Activated CD4-positive, alpha-beta T cell treated with anti-CD3 and anti-CD28 coated beads, Interleukin-2, amount 10 ng/mL, durations not matched to agents 7 days and 5 days (primary cell): ENCODE measurements around the gene CNTFR. TPM values are rescaled to one million over a fixed set of nuclear protein-coding genes. Genes with fewer than 3 reads are reported as not detected.

Source experiments
- CTCF ChIA-PET: fragments of 350-600 bp; sonication (Branson Sonifier 250); formaldehyde crosslinking; loops from one replicate; lab custom pipeline; 2021; ENCODE audit warnings: antibody characterized with exemption; lab: Charles Lee
- POLR2A ChIA-PET: fragments of 350-600 bp; sonication (Branson Sonifier 250); formaldehyde crosslinking; loops from one replicate; lab custom pipeline; 2021; ENCODE audit warnings: antibody characterized with exemption; lab: Charles Lee
- DNase-seq: peaks from one replicate; pipeline ENCODE4 v3.0.0-alpha.2; 2020
- H3K27ac Mint-ChIP-seq: one replicate; pipeline ENCODE4 v1.8.0; 2021; ENCODE audit warnings: mild to moderate bottlenecking, moderate library complexity, mixed read lengths
- H3K27me3 Mint-ChIP-seq: one replicate; pipeline ENCODE4 v1.8.0; 2021; ENCODE audit warnings: mixed read lengths
- H3K36me3 Mint-ChIP-seq: one replicate; pipeline ENCODE4 v1.8.0; 2021; ENCODE audit warnings: low read depth, mixed read lengths
- H3K4me1 Mint-ChIP-seq: one replicate; pipeline ENCODE4 v1.8.0; 2021; ENCODE audit warnings: mixed read lengths
- H3K4me3 Mint-ChIP-seq: one replicate; pipeline ENCODE4 v1.8.0; 2021; ENCODE audit warnings: mild to moderate bottlenecking, moderate library complexity, mixed read lengths
- H3K9me3 Mint-ChIP-seq: one replicate; pipeline ENCODE4 v1.8.0; 2021; ENCODE audit warnings: mixed read lengths
- total RNA-seq, 2 experiments: library from RNA; stranded (reverse); gene quantifications; one replicate each; pipeline ENCODE4 v1.2.3, GENCODE V29; 2021

CNTFR gene
- total RNA-seq, 2 experiments from 2014 or later: not detected

- H3K27ac Mint-ChIP-seq: peak overlapping the region; percentile 96
- peaks cover 23% of the 10 kb centered on the region for H3K4me1 Mint-ChIP-seq
- peaks cover 15% of the 10 kb centered on the region for H3K36me3 Mint-ChIP-seq
- POLR2A ChIA-PET: no interaction called here
- peak; percentile 79 for DNase-seq
- H3K4me3 Mint-ChIP-seq: peak overlapping the region; percentile 92
- CTCF ChIA-PET: interaction anchor here (1.0 to 8.2 kb wide), 3 partner anchors 9 to 52 kb away, joined by 3 to 60 read pairs (median 5); partner anchors contain the start of gene SIGMAR1
- no peaks in the 10 kb centered on the region for H3K9me3 Mint-ChIP-seq
- H3K27me3 Mint-ChIP-seq: no peaks in the 10 kb centered on the region
These were observed 23.4 kb upstream of the CNTFR start for GRCh38 chr9:34612788-34613390.

- CTCF ChIA-PET: interaction anchor here (0.7 to 8.2 kb wide), 6 partner anchors 8 to 166 kb away, joined by 3 to 60 read pairs (median 3); partner anchors contain the start of genes ARID3C, DCTN3 and SIGMAR1
- Mint-ChIP-seq H3K27me3 (no peaks in the 10 kb centered on the region), H3K4me3 (peak within 1 kb of the TSS; percentile 92), H3K9me3 (no peaks in the 10 kb centered on the region), H3K27ac (peak within 1 kb of the TSS; percentile 96), H3K4me1 (peaks cover 23% of the 10 kb centered on the region), H3K36me3 (peaks cover 13% of the 10 kb centered on the region)
- DNase-seq: peak; percentile 83
- POLR2A ChIA-PET: no interaction called here
These were observed 22.6 kb upstream of the CNTFR start, which contains the start of gene RPP25L for GRCh38 chr9:34611811-34612787. RPP25L (minus strand) TSS chr9:34612097; CDS start chr9:34611296, 801 bp downstream.

- H3K9me3 Mint-ChIP-seq: no peaks in the 10 kb centered on the region
- ChIA-PET POLR2A (no interaction called here), CTCF (interaction anchor here (1.0 to 8.2 kb wide), 4 partner anchors 9 to 155 kb away, joined by 3 to 60 read pairs (median 3); partner anchors contain the start of genes DCTN3 and SIGMAR1)
- H3K36me3 Mint-ChIP-seq: peaks cover 7% of the 10 kb centered on the region
- no peak for DNase-seq
- H3K4me3 Mint-ChIP-seq: peak overlapping the region; percentile 92
- H3K4me1 Mint-ChIP-seq: peaks cover 23% of the 10 kb centered on the region
- H3K27me3 Mint-ChIP-seq: no peaks in the 10 kb centered on the region
- peak overlapping the region; percentile 96 for H3K27ac Mint-ChIP-seq
These were observed 21.8 kb upstream of the CNTFR start for GRCh38 chr9:34611251-34611810.

- H3K4me1 Mint-ChIP-seq: peaks cover 23% of the 10 kb centered on the region
- H3K27ac Mint-ChIP-seq: no peak overlapping the region
- no peaks in the 10 kb centered on the region for H3K9me3 Mint-ChIP-seq
- DNase-seq: no peak
- no peaks in the 10 kb centered on the region for H3K27me3 Mint-ChIP-seq
- ChIA-PET POLR2A (no interaction called here), CTCF (interaction anchor here (0.6 to 8.2 kb wide), 4 partner anchors 9 to 124 kb away, joined by 3 to 60 read pairs (median 3); partner anchors contain the start of genes DCTN3 and SIGMAR1)
- peaks cover 3% of the 10 kb centered on the region for H3K36me3 Mint-ChIP-seq
- H3K4me3 Mint-ChIP-seq: peak overlapping the region; percentile 92
These were observed 21.1 kb upstream of the CNTFR start for GRCh38 chr9:34610434-34611206.

- CTCF ChIA-PET: interaction anchor here (0.9 to 1.9 kb wide), 3 partner anchors 16 to 59 kb away, joined by 4 to 6 read pairs (median 4); no protein-coding TSS in a partner anchor
- Mint-ChIP-seq H3K27me3 (peaks cover 7% of the 10 kb centered on the region), H3K4me1 (peaks cover 15% of the 10 kb centered on the region), H3K9me3 (no peaks in the 10 kb centered on the region), H3K4me3 (no peak overlapping the region), H3K36me3 (no peaks in the 10 kb centered on the region), H3K27ac (no peak overlapping the region)
- POLR2A ChIA-PET: no interaction called here
- no peak for DNase-seq
These were observed 17.8 kb upstream of the CNTFR start for GRCh38 chr9:34607331-34607730.

GRCh38 chr9:34606905-34607304, 17.4 kb upstream of the CNTFR start:
- no peak for DNase-seq
- Mint-ChIP-seq H3K36me3 (no peaks in the 10 kb centered on the region), H3K9me3 (no peaks in the 10 kb centered on the region), H3K27ac (no peak overlapping the region), H3K4me1 (peaks cover 13% of the 10 kb centered on the region), H3K4me3 (no peak overlapping the region), H3K27me3 (peaks cover 7% of the 10 kb centered on the region)
- ChIA-PET POLR2A (no interaction called here), CTCF (interaction anchor here (0.9 to 1.9 kb wide), 3 partner anchors 16 to 59 kb away, joined by 4 to 6 read pairs (median 4); no protein-coding TSS in a partner anchor)

GRCh38 chr9:34606190-34606589, 16.7 kb upstream of the CNTFR start:
- CTCF ChIA-PET: interaction anchor here (1.8 to 1.9 kb wide), 2 partner anchors 28 to 58 kb away, joined by 4 to 6 read pairs; no protein-coding TSS in a partner anchor
- Mint-ChIP-seq H3K27me3 (peaks cover 8% of the 10 kb centered on the region), H3K4me3 (no peak overlapping the region), H3K9me3 (no peaks in the 10 kb centered on the region), H3K36me3 (no peaks in the 10 kb centered on the region), H3K4me1 (peaks cover 8% of the 10 kb centered on the region), H3K27ac (no peak overlapping the region)
- no peak for DNase-seq
- POLR2A ChIA-PET: no interaction called here

GRCh38 chr9:34603610-34604231, 14.2 kb upstream of the CNTFR start:
- H3K4me1 Mint-ChIP-seq: no peaks in the 10 kb centered on the region
- no peaks in the 10 kb centered on the region for H3K36me3 Mint-ChIP-seq
- H3K27ac Mint-ChIP-seq: no peak overlapping the region
- no peaks in the 10 kb centered on the region for H3K9me3 Mint-ChIP-seq
- ChIA-PET CTCF (interaction anchor here (0.6 to 3.4 kb wide), 20 partner anchors 10 to 257 kb away, joined by 3 to 12 read pairs (median 4); partner anchors contain the start of genes DCTN3 and GALT), POLR2A (no interaction called here)
- H3K4me3 Mint-ChIP-seq: no peak overlapping the region
- peaks cover 8% of the 10 kb centered on the region for H3K27me3 Mint-ChIP-seq
- peak; percentile 85 for DNase-seq

- H3K36me3 Mint-ChIP-seq: no peaks in the 10 kb centered on the region
- ChIA-PET POLR2A (no interaction called here), CTCF (interaction anchor here (0.6 to 3.4 kb wide), 7 partner anchors 10 to 32 kb away, joined by 3 to 12 read pairs (median 9); partner anchors contain the start of gene DCTN3)
- no peak for DNase-seq
- peaks cover 14% of the 10 kb centered on the region for H3K27me3 Mint-ChIP-seq
- H3K27ac Mint-ChIP-seq: no peak overlapping the region
- no peak overlapping the region for H3K4me3 Mint-ChIP-seq
- no peaks in the 10 kb centered on the region for H3K4me1 Mint-ChIP-seq
- H3K9me3 Mint-ChIP-seq: no peaks in the 10 kb centered on the region
These were observed 12.5 kb upstream of the CNTFR start for GRCh38 chr9:34601937-34602573.

GRCh38 chr9:34600908-34601307, 11.4 kb upstream of the CNTFR start:
- H3K4me1 Mint-ChIP-seq: no peaks in the 10 kb centered on the region
- no peaks in the 10 kb centered on the region for H3K36me3 Mint-ChIP-seq
- ChIA-PET CTCF (interaction anchor here (1.1 to 2.0 kb wide), 2 partner anchors 9 to 10 kb away, joined by 3 to 9 read pairs; no protein-coding TSS in a partner anchor), POLR2A (no interaction called here)
- H3K9me3 Mint-ChIP-seq: no peaks in the 10 kb centered on the region
- peaks cover 22% of the 10 kb centered on the region for H3K27me3 Mint-ChIP-seq
- H3K4me3 Mint-ChIP-seq: no peak overlapping the region
- H3K27ac Mint-ChIP-seq: no peak overlapping the region
- no peak for DNase-seq

GRCh38 chr9:34599546-34599945, 10.0 kb upstream of the CNTFR start:
- Mint-ChIP-seq H3K4me1 (no peaks in the 10 kb centered on the region), H3K36me3 (no peaks in the 10 kb centered on the region), H3K27ac (no peak overlapping the region), H3K9me3 (no peaks in the 10 kb centered on the region), H3K27me3 (peaks cover 15% of the 10 kb centered on the region), H3K4me3 (no peak overlapping the region)
- ChIA-PET CTCF (interaction anchor here (1.2 kb wide), 1 partner anchor 49 kb away, joined by 3 read pairs; no protein-coding TSS in a partner anchor), POLR2A (no interaction called here)
- DNase-seq: no peak
